DOHH2 (cell line): ENCODE data around the gene COL1A2.

Experiments
- CTCF ChIP-seq: fragments of 200-600 bp; sonication (generic); IDR thresholded peaks from one replicate; pipeline ENCODE4 v1.5.1; 2014; ENCODE audit warnings: antibody characterized with exemption, mild to moderate bottlenecking, low read depth, low read length; ENCODE audit not compliant: poor library complexity, severe bottlenecking
- EZH2phosphoT487 ChIP-seq: fragments of 200-600 bp; sonication (generic); IDR thresholded peaks from 2 replicates; pipeline ENCODE4 v1.6.1; 2017; ENCODE audit warnings: borderline replicate concordance, mild to moderate bottlenecking, antibody characterized with exemption, low read length, moderate library complexity, mixed read lengths

GRCh38 chr7:94472608-94473007 is 77.9 kb downstream of the COL1A2 start:
- TF ChIP-seq CTCF: no peak
- no peak for TF ChIP-seq EZH2phosphoT487
